ENCODE data around the gene CHD9. TPM values are rescaled to one million over a fixed set of nuclear protein-coding genes. Genes with fewer than 3 reads are reported as not detected.

CHD9 gene
- total RNA-seq, 4 donors from 2014 or later = 46.8 to 85.5 (median 55.6) TPM

- no peaks in the 10 kb centered on the region for H3K36me3 ChIP-seq
- H3K27ac ChIP-seq = peak overlapping the region; percentile 85 to 98 (median 94)
- no peaks in the 10 kb centered on the region for H3K9me3 ChIP-seq
- ATAC-seq = peak; percentile 14
- peak overlapping the region; percentile 78 to 83 for H3K4me3 ChIP-seq
- WGBS, 2 donors (ENCODE audit: low coverage in 1 of 2) = 0% methylated on average over 2 to 4 of the region's 77 CpGs
- no peaks in the 10 kb centered on the region for H3K27me3 ChIP-seq
- peaks cover 0 to 57% (median 0%) of the 10 kb centered on the region in 3 donors for H3K4me1 ChIP-seq
- TF ChIP-seq POLR2A (IDR thresholded peaks at IDR 0.05) = peak in 1 of 2 donors; percentile 14
- no peak for TF ChIP-seq CTCF (IDR thresholded peaks at IDR 0.05)
- no peak for TF ChIP-seq EP300 (IDR thresholded peaks at IDR 0.05)
- peak; percentile 74 for TF ChIP-seq POLR2AphosphoS5 (IDR thresholded peaks at IDR 0.05)
Measured at GRCh38 chr16:53131363-53132071, 76.7 kb downstream of the CHD9 start.

- H3K9me3 ChIP-seq = no peaks in the 10 kb centered on the region
- peak overlapping the region in 1 of 2 donors; percentile 78 for H3K4me3 ChIP-seq
- 53 to 54% methylated on average over 5 to 6 of the region's 6 CpGs for WGBS, 2 donors (ENCODE audit: low coverage in 1 of 2)
- no peaks in the 10 kb centered on the region for H3K36me3 ChIP-seq
- no peak for ATAC-seq
- H3K27ac ChIP-seq = peak overlapping the region in 3 of 4 donors; percentile 50 to 94 (median 93)
- H3K4me1 ChIP-seq = peaks cover 0 to 57% (median 0%) of the 10 kb centered on the region in 3 donors
- no peaks in the 10 kb centered on the region for H3K27me3 ChIP-seq
- TF ChIP-seq CTCF (IDR thresholded peaks at IDR 0.05) (no peak), POLR2AphosphoS5 (IDR thresholded peaks at IDR 0.05) (no peak)
Measured at GRCh38 chr16:53132406-53132805, 77.6 kb downstream of the CHD9 start.

GRCh38 chr16:53135329-53135728 is 80.5 kb downstream of the CHD9 start:
- Histone ChIP-seq H3K27me3 (no peaks in the 10 kb centered on the region), H3K4me1 (peaks cover 0 to 50% (median 0%) of the 10 kb centered on the region in 3 donors), H3K9me3 (no peaks in the 10 kb centered on the region), H3K36me3 (no peaks in the 10 kb centered on the region), H3K27ac (peak overlapping the region in 2 of 4 donors; percentile 46 to 58), H3K4me3 (no peak overlapping the region)
- WGBS, 2 donors (ENCODE audit: low coverage in 1 of 2) = 75 to 92% methylated on average over 2 of the region's 2 CpGs
- ATAC-seq = no peak
- TF ChIP-seq CTCF (IDR thresholded peaks at IDR 0.05) (no peak), POLR2A (IDR thresholded peaks at IDR 0.05) (no peak), POLR2AphosphoS5 (IDR thresholded peaks at IDR 0.05) (no peak), EP300 (IDR thresholded peaks at IDR 0.05) (no peak)

- Histone ChIP-seq H3K27ac (no peak overlapping the region), H3K27me3 (no peaks in the 10 kb centered on the region), H3K9me3 (no peaks in the 10 kb centered on the region), H3K4me3 (no peak overlapping the region), H3K4me1 (peaks cover 0 to 25% (median 0%) of the 10 kb centered on the region in 3 donors), H3K36me3 (no peaks in the 10 kb centered on the region)
- 91 to 92% methylated on average over 6 of the region's 6 CpGs for WGBS, 2 donors (ENCODE audit: low coverage in 1 of 2)
- TF ChIP-seq CTCF (IDR thresholded peaks at IDR 0.05) (no peak), POLR2AphosphoS5 (IDR thresholded peaks at IDR 0.05) (no peak)
- no peak for ATAC-seq
Measured at GRCh38 chr16:53142823-53143568, 88.2 kb downstream of the CHD9 start.
